GM18519 (cell line): ENCODE measurements around the gene RNASE8.

Experiments used
- ATAC-seq: cut with Tn5 transposase; IDR thresholded peaks from one replicate; pipeline ENCODE4 v1.9.1; 2021; ENCODE audit warnings: mild to moderate bottlenecking, moderate library complexity; ENCODE audit not compliant: unreplicated experiment, low FRiP score

RNASE8 gene

GRCh38 chr14:21103411-21103709 lies 45.7 kb downstream of the RNASE8 start:
- no peak for ATAC-seq

- ATAC-seq, result peak; percentile 82
These were observed 46.3 kb downstream of the RNASE8 start for GRCh38 chr14:21103710-21104447.

DNA sequence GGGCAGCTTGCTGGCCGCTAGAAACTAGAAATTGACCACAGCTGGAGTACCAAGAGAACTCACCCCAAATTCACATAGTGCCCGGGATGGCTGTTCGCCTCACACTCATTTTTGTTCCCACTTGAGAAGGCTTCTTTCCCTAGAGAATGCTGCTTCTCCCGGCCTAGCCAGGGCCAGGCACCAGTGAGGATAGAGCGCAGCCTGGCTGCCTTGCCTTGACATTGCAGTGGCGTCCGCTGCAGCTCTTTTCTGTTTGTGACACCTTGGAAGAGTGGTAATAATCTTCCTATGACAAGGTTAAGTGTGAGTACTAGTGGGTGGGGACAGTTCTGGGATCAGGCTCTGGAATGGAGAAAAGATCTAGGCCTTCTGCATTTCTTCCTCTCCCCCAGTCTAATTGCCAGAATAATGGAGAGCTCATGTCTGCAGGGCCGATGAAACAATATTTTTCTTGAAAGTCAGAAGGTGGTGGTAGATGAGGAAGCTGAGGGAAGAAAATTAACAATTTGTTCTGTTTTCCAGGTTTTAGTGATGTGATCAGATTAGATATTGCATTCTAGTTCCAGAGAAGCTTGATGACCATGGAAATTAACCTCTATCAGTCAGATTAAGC lies 46.9 kb downstream of the RNASE8 start:
- peak; percentile 29 for ATAC-seq

GRCh38 chr14:21105095-21105494 lies 47.5 kb downstream of the RNASE8 start:
- ATAC-seq, result no peak

DNA sequence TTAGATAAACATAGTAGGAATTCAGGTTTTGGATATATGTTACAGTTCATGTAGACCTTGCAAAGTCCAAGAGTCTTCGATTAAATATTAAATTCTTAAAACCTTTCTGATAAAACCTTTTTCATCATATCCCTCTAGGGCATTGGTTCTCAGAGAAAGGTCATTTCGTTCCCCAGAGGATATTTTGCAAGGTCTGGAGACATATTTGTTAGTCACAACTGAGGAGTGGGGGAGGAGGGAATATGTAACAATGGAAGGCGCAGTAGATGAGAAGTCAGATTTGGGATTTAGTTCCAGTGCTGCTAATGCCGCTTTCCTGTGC lies 48.5 kb downstream of the RNASE8 start:
- no peak for ATAC-seq

- ATAC-seq, result no peak
These were observed 49.1 kb downstream of the RNASE8 start for GRCh38 chr14:21106498-21107282.

GRCh38 chr14:21107283-21107800 lies 49.7 kb downstream of the RNASE8 start:
- no peak for ATAC-seq
